HG02870 (cell line): ENCODE data around the gene PTPN14.

Experiments used
- ATAC-seq: cut with Tn5 transposase; IDR thresholded peaks from one replicate; pipeline ENCODE4 v1.9.1; 2021; ENCODE audit warnings: mild to moderate bottlenecking, moderate library complexity; ENCODE audit not compliant: unreplicated experiment

The PTPN14 gene

DNA sequence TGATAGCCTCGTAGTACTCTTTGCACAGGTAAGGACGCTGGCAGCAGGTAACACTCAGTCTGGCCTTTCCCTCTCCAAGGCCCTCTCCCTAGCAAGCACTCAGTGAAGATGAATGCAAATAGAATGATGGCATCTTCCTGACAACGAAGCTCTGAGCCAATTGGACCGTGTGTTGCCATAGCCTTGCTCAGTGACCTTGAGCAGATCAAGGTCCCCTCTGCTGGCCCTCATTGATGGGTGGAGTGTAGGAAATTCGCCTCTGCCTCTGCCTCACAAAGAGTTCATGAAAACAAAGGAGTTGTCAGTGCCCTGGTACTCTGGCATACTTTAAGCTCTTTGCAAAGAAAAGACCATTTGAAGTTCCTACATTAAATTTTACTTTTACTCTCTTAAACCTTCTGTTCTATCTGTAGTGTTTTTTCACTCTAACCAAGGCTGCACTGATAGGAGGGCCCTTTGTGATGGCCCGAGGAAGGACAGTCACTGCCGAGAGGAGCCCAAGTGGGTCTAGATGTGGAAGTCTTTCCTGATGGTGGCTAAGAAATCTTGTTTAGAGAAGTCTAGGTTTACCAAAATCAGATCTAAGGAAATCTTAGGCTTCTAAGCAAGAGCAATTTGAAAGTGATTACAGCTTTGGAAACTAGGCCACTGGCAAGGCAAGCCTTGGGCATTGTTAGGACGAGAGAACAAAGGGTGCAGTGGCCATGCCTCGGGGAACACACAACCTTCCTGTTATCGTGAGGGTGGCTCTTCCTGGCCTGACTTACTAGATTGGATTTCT is 232.3 kb downstream of the PTPN14 start:
- ATAC-seq, result no peak

DNA sequence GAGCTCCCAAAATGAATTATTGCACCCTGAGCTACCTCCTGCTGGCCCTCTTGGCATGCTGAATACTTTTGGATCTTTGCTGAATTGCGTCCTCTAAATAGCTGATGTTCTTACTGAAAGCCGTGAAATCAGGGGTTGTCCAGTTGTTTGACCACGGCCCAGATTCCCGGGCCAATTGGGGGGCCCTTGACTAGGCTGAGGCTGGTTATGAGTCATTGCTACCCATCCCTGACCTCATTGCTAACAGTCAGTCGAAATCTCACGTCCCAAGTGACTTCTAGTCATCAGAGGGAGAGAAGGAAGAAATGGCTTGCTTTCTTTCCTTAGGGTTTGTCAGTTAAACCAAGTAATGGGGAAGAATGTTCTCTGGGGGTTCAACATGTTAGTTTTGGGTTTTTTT is 233.0 kb downstream of the PTPN14 start:
- no peak for ATAC-seq

DNA sequence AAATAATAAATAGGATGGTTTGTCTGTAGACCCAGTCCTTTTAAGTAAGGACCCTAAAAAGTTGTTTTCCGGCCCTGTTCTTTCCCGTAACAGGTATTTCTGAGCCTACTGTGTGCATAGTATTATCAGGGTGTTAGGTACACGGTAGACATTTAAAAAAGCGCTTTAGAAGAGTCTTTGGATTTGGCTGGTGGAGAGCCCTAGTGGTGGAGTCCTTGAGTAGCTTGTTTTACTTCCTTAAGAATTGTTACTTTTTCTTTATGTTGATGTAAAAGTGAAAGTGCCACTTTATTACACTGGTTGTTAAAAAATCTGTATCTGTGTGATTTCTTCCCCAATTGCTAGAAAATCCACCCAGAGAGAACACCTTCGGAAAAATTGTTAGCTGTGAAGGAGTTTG is 233.7 kb downstream of the PTPN14 start:
- no peak for ATAC-seq

DNA sequence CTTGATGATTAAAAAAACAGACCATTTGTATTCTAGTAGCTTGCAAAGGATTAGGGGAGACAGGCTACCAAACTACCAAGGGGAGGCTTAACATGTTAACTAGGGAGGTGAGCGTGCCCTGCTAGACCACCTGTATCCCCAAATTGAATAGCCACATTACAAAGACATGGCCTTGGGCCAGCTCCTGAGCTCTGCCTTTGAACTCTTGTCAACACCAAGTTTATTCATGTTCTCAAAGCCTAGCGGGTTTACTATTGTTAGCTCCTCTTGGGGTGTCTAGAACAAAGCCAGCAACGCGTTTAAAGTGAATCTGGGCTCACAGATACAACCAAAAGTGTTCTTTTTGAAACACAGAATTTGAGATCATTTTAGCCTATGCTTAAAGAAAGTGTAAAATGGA is 234.1 kb downstream of the PTPN14 start:
- ATAC-seq, result no peak

DNA sequence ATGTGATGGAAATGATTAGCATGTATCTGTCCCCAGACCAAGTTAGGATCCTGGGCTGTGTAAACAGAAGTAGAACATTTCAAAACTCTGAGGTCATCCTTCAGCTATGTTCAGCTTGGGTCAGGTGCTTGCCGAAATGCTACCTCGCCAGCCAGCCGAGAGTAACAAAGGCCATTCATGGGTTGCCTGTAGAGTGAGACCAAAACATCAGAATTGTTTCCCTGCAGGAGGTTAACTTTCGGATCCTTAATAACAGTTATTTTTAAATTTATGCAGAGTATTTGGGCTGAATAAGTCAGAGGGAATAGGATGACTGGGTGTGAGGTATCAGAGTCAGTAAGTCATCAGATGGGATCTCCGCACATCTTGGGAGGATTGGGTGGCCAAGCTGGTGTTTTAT is 234.8 kb downstream of the PTPN14 start:
- ATAC-seq, result no peak

DNA sequence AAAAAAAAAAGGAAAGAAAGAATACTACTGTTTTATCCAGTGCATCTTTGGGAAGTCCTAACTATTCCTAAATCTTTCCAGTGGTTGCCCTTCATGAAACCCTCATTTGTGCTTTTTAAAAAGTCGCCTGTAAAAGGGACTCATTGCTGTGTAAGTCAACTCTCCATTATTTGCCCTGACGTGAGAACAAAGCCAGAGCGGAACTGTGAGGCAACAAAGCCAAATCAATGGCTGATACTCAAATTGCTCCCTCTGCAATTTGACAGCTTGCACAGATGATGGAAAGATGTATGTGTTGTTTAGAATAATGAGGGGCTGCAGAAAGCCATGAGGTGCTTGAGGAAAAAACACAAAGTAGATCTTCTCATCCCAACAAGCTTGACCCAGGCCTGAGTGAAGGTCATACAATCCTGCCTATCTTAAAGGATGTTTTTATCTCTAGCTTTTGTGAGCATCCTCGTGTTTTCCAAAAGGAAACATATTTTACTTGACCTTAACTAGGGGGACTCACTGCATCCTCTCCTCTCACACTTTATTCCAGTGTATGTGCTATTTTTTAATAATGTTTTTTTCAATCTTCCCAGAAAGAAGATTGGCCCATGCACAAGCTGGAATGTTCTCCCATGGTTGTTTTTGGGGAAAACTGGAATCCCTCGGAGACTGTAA is 237.1 kb downstream of the PTPN14 start:
- ATAC-seq, result no peak

DNA sequence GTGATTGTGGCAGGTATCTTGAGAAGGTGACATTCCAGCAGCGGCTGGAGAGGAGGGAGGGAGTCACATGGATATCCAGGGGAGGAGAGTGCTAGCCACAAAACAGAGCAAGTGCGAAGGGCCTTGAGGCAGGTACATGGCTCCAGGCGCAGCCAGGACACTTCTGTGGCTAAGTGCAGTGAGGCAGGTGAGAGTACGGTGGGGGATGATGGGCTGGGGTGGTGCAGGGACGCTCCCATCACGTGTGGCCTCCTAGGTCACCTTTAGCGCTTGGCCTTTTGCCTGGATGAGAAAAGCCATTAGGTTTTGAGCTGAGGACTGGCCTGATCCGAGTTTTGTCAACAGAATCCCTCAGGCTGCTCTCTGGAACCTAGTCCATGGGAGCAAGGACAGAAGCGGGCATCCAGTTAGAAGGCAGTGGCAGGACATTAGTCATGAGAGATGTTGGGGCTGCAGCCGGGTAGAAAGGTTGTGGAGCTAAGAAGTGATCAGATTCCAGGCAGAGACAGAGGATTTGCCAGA is 238.8 kb downstream of the PTPN14 start:
- no peak for ATAC-seq

DNA sequence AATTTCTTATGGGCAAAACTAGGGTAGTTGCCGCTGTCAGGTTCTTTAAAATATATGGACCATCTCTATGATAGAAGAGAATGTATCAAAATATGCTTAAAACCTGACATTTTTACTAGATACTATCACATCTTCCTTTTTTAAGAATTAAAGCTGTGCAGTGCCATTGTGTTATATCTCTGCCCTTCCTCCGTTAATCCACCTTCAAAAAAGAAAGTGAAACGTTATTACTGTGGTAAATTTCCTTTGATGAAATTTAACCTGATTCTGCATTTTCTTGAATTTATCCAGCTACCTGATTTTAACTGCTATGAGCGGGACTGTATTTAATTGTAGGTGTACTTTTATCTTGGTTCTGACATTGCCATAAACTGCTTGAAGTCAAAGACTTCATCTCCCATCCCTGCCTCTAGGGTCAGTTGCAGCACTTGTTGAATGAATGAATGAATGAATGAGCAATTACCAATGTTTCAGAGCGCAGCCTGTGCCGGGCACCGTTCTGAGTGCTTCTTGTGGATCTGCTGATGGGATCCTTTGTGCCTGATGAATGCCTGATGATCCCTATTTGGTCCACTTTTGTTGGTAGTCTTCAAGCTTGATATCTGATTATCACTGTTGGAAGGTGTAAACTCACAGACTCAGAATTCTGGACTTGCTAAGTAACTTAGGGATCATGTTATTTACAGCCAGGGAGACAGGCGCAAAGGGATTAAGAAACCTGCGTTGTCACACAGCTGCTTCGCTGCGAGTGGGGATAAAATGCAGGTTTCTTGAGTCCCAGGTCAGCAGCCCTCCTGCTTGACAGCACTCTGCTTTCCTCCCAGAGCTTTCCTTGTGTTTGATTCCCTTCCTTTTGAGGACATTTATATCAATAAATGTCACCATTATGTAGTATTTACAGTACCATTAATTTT is 240.4 kb downstream of the PTPN14 start:
- ATAC-seq, result no peak

DNA sequence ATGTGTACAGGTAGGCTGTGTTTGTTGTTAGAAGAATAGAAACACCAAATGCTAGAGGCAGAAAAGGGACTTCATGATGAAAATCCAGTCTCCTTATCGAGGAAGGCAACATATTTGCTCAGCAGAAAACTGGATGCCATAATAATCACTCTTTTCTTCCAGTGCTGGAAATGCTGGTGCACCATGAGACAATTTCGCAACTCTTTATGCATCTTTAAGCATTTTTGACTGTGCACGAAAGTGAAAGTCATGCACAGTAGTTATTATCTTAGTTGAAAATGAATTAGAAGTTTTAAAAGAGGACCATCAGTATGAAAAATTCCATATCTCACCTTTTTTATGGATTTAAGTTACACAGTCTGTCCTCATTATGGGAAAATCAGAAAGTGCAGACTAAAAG is 241.4 kb downstream of the PTPN14 start:
- ATAC-seq, result no peak

DNA sequence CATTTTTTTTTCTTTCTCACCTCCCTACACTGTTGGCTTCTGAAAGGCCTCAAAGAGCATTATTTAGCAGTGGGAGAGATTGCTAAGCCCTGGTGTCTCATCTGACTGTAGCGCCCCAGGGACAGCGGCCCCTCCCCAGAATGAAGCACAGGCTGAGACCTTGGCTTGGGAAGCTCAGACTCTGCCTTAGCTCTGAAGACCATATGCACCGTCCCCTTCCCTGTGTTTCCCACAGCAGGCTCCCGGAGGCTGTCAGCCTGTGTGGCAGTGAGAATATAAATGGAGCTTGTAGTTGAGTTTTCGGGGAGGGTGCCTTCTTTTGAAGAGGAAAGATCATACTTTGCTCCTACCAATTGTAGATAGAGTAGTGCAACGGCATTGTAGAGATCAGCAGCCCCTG is 245.1 kb downstream of the PTPN14 start:
- ATAC-seq, result no peak

DNA sequence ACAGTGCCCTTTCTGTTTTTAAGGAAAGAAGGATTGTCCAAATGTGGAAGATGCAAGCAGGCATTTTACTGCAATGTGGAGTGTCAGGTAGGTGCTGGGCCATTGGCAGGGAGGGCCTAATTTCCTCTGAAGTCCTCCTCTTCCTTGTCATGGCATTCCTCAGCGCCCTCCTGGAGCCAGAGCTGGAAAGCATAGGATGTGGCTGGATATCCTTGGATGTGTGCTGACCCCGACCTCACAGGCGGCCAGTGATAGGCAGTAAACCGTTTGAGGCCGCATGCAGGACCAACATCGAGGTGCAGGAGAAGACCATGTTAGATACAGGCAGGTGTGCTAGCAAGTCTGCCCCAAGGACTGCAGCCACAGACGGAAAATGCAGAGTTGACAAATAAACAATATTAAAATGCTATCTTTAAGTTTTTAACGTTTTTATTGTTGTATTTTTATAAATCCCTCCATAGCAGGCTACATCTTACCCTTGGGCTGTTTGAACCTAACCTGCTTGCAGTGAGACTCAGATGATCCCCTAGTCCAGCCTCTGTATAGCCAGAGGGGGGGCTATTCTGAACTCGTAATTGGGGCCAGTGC is 246.1 kb downstream of the PTPN14 start:
- ATAC-seq, result no peak

DNA sequence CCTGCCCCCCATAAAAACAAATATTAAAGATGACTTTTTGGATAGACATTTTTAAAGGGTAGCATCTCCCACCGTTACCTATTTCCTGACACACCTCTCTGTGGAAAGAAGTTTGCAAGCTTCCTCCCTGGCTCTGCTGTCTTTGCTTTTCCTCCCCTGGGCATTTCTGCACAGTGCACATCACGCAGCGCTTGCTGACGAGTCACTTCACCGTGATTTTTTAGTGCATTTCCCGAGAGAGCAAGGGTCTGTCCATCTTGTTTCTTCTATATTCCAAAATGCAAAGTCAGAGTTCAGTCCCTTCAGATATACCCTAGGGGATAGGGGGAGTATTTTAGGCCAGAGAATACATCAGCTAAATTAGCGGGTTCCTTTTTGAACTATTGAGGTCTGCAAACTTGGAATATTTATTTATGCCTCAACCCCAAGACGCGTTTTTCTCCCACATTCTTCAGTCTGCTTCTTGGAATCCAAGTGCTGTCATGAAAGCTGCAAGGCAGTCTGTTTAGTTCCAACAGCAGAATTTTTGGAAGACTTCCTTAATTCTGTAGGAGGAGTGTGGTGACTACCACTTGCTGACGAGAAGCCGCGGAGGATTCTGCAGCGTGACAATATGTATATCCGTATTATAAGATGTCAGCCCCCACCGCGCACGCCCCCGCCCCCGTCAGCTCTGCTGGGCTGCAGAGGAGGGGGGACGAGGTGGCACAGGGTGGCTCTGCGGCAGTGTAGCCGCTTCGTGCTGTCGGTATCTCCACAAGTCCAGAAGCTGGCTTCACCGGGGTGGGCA is 248.1 kb downstream of the PTPN14 start:
- no peak for ATAC-seq

DNA sequence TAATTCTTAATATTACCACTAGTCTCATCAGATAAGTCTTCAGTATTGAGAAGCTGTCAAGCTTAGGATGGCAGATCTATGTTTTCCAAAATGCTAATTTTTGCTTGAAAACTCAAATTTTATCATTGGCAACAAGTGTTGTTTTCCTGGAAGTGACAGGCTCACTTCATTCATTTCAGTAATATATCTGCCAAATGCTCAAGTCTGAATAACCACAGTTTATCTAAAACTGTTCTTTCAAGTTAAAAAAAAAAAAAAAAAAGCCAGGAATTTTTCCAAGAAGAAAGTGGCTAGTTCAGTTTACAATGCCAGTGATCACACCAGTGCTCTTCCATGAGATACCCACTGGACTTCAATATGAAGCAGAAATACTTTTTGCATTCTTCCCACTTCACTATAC is 249.9 kb downstream of the PTPN14 start:
- ATAC-seq, result no peak

DNA sequence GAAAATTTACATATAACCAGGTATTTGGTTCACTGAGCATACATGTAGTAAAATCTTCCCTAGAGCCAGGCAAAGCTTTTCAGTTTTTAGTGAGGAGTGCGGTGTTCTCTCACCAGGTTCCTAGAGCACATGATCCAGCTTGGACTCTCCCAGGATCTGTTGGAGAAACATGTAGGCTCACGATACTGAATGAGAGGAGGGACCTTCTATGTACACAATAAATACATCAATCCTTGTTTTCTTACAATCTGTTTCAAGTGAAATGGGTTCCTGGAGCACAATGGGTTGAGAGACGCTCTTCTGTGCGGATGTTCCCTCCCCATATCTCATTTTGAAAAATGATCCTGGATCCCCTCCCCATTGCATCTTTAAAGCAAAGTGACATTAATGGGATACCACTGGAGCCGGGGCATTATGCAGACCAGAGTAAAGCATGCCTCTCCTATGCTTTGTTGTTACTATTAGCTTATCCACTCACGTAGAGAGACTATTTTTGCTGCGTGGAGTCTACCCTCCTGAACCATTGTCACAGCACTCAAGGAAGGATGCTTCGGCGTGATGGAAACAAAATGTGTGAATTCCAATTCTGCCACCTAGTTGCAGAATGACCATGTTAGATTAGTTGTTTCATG is 251.1 kb downstream of the PTPN14 start:
- no peak for ATAC-seq
